AG10803 (cell line): Measurements from ENCODE around the gene PPP2CA.

ENCODE experiments used
- DNase-seq: peaks from one replicate; pipeline ENCODE4 v3.0.0; 2010; ENCODE audit warnings: low read depth
- H3K4me3 ChIP-seq: 2 replicates; pipeline ENCODE4 v1.5.1; 2011; ENCODE audit warnings: mild to moderate bottlenecking, low read length, control low read depth
- TF ChIP-seq, protein P1 (sequence below): conservative IDR thresholded peaks from 2 replicates; pipeline ENCODE4 v1.5.1; 2011; ENCODE audit warnings: mild to moderate bottlenecking, low read length, control low read depth, inconsistent platforms

PPP2CA gene

DNA sequence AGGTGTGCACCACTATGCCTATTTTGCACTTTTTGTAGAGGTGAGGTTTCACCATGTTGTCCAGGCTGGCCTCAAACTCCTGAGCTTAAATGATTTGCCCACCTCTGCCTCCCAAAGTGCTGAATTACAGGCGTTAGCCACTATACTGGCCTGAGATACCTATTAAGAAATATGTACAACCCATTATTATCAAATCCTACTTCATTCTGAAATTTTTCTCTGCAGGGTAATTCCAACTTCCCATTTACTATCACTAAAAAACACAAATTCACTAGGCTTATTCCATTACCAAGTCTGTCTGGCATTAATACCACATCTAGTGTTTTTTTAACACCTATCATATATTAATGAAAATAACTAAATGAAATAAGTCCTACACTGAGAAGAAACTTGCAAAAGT, 18.2 kb downstream of the PPP2CA start:
- no peak overlapping the region for H3K4me3 ChIP-seq
- TF ChIP-seq, protein P1, sequence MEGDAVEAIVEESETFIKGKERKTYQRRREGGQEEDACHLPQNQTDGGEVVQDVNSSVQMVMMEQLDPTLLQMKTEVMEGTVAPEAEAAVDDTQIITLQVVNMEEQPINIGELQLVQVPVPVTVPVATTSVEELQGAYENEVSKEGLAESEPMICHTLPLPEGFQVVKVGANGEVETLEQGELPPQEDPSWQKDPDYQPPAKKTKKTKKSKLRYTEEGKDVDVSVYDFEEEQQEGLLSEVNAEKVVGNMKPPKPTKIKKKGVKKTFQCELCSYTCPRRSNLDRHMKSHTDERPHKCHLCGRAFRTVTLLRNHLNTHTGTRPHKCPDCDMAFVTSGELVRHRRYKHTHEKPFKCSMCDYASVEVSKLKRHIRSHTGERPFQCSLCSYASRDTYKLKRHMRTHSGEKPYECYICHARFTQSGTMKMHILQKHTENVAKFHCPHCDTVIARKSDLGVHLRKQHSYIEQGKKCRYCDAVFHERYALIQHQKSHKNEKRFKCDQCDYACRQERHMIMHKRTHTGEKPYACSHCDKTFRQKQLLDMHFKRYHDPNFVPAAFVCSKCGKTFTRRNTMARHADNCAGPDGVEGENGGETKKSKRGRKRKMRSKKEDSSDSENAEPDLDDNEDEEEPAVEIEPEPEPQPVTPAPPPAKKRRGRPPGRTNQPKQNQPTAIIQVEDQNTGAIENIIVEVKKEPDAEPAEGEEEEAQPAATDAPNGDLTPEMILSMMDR, result no peak
- DNase-seq, result no peak

DNA sequence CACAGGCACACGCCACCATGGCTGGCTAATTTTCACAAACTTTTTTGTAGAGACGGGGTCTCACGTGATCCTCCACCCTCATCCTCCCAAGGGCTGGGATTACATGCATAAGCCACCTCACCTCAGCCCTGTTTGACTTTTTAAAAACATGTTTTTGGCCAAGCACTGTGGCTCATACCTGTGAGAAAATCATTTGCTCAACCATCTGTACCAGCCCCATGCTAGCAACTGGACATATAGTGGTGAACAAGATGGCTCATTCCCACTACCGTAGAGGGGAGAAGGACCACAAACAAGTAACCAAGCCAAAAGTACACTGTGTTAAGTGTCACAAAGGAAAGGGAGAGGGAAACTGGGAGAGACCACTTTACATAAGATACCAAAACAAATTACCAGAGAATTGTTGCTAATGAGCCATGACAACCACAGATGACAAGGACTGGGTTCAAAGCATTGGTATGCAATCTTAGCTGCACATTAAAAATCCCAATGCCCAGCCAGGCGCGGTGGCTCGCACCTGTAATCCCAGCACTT, 19.2 kb downstream of the PPP2CA start:
- TF ChIP-seq, protein P1, result no peak
- DNase-seq, result no peak
- H3K4me3 ChIP-seq, result no peak overlapping the region

DNA sequence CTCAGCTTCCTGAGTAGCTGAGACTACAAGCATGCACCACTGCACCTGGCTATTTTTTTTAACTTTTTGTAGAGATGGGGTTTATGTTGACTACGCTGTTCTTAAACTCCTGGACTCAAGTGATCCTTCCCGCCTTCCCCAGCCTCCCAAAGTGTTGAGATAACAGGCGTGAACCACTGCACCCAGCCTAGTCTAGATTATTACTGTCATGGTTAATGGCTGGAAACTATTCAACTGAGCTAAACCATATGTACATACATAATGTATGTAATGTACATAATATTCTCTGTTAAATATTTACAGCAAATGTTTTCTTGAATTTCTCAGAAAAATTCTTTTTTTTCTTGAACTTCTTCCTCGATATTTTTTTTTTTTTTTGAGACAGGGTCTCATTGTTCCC, 21.3 kb downstream of the PPP2CA start:
- no peak overlapping the region for H3K4me3 ChIP-seq
- no peak for DNase-seq
- TF ChIP-seq, protein P1, result no peak

DNA sequence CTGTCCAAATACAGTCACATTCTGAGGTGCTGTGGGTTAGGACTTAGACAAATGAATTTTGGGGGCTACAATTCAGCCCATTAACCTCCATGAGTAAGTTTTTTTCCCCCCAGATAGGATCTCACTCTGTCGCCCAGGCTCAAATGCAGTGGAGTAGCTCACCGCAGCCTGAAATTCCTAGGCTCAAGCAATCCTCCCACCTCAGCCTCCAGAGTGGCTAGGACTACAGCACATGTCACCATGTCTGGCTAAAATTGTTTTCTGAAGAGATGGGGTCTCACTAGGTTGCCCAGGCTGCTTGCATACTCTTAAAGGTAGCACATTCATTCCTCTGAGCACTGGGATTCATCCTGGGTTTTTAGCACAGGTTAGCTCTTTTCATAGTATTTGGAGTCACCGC, 22.2 kb downstream of the PPP2CA start:
- TF ChIP-seq, protein P1, result no peak

DNA sequence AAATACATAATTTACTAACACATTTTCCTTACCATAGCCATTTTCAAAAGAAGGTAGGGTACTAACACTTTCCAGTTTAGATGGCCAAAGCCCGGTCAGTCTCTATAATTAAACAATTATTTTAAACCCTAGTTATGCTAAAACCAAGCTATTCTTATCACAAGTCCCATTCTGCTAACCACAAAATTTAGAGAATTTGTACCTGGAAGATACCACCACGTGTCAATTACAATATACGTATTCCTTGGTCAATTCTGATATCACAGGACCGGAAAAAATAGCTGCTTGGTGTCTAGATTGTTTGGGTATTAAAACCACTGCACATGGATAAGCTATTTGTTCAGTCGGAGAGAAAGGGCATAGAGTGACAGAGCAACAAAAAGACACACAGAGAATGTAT, 30.2 kb downstream of the PPP2CA start:
- TF ChIP-seq, protein P1, result no peak
- no peak for DNase-seq
- H3K4me3 ChIP-seq, result no peak overlapping the region

More for the DNA sequence above, 22.2 kb downstream of the PPP2CA start:
- DNase-seq, result no peak
- no peak overlapping the region for H3K4me3 ChIP-seq

DNA sequence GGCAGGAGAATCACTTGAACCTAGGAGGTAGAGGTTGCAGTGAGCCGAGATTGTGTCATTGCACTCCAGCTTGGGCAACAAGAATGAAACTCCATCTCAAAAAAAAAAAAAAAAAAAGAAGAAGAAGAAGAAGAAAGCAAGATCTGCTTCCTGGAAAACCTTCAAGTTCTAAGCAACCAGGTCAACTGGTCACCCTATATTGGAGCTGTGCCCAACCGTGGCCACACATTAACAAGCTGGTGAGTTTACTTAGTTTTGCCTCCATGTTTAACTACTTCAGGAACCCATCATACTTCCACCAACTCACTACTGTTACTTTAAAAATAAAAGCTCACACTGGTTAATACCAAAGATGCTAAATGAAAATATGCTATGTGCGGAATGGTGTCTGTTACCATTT, 36.8 kb downstream of the PPP2CA start:
- TF ChIP-seq, protein P1, result no peak
- H3K4me3 ChIP-seq, result no peak overlapping the region
- no peak for DNase-seq

DNA sequence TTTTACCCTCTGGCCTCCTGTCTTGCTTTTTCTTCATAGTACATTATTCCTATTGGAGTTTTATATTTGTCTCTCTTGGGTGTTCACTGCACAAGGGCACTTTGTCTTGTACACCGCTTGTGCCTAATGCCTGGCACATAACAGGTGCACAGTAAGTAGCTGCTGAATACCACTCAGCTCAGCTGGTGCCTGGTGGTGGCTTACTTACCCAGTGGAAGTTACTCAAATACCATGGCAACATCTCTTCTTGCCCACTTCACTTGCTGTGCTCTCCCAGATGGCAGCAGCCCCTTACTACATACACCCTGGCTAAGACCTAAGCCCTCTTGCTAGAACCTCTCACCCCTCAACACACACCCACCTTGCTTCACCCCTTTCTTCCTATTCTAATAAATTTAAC, 37.8 kb downstream of the PPP2CA start:
- TF ChIP-seq, protein P1, result no peak
- no peak for DNase-seq
- H3K4me3 ChIP-seq, result no peak overlapping the region
